K562 (cell line): Measurements from ENCODE around the gene HOXA7. TPM values are rescaled to one million over a fixed set of nuclear protein-coding genes. Genes with fewer than 3 reads are reported as not detected.

Experiments
- ATAC-seq: fragments of 200-7000 bp; cut with Tn5 transposase; 3 replicates; pipeline ENCODE4 v1.9.1; 2020; ENCODE audit warnings: moderate library complexity
- BruUV-seq: library from RNA; stranded (reverse); fragments of 400-500 nt; replicated peaks from 2 replicates; lab custom pipeline; 2021; lab: Mats Ljungman, UMichigan
- CTCF ChIA-PET: fragments of 300-600 bp; formaldehyde crosslinking; extraction: SDS; loops from one replicate; lab custom pipeline; 2021; ENCODE audit warnings: low intra/inter-chr PET ratio; lab: Yijun Ruan, JAX
- POLR2A ChIA-PET: fragments of 300-600, 350-650 bp; sonication (Branson Sonifier 250); formaldehyde crosslinking; extraction: SDS; loops from one replicate; lab custom pipeline; 2021; ENCODE audit warnings: antibody characterized with exemption, inconsistent platforms; lab: Yijun Ruan, JAX
- DNase-seq, 4 experiments: peaks; one replicate each; pipeline versions ENCODE4 v3.0.0 to v3.0.0-alpha.2; 2011 to 2018; ENCODE audit warnings: low spot score in 3 of 4, mixed read lengths in 3 of 4; ENCODE audit errors: extremely low read depth in 1 of 4
- FAIRE-seq: peaks from 2 replicates; lab custom pipeline; 2011; peaks lifted over from hg19 to GRCh38; lab: Jason Lieb, UNC
- H2AFZ ChIP-seq: 2 replicates; pipeline ENCODE4 v1.6.0; 2011; ENCODE audit warnings: low read depth, low read length, control low read depth, inconsistent platforms
- H3K27ac ChIP-seq: fragments of 200-600 bp; 3 replicates; pipeline ENCODE4 v1.8.0; 2011; ENCODE audit warnings: low read depth, mild to moderate bottlenecking, control low read depth, inconsistent platforms, low read length, moderate library complexity, mixed read lengths; ENCODE audit errors: extremely low read depth
- H3K27me3 ChIP-seq, 2 experiments: fragments of 300-600 bp in 1 of 2; 2 replicates in 1 of 2; 3 replicates in 1 of 2; pipeline versions ENCODE4 v1.6.0 to v1.8.0; 2011; ENCODE audit warnings: inconsistent platforms in 2 of 2, low read length in 2 of 2, mild to moderate bottlenecking in 1 of 2, mixed read lengths in 1 of 2, moderate library complexity in 1 of 2; ENCODE audit not compliant: control insufficient read depth in 2 of 2, insufficient read depth in 2 of 2
- H3K36me3 ChIP-seq: fragments of 300-600 bp; 3 replicates; pipeline ENCODE4 v1.8.0; 2011; ENCODE audit warnings: mild to moderate bottlenecking, low read length, inconsistent platforms; ENCODE audit not compliant: control insufficient read depth, insufficient read depth
- H3K4me1 ChIP-seq, 2 experiments: fragments of 200-600 bp in 1 of 2; replicated peaks in 1 of 2; 2 replicates in 1 of 2; 3 replicates in 1 of 2; pipeline versions ENCODE4 v1.5.1 to v1.8.0; 2011; ENCODE audit warnings: inconsistent platforms in 2 of 2, low read length in 2 of 2, mild to moderate bottlenecking in 1 of 2, mixed read lengths in 1 of 2, moderate library complexity in 1 of 2; ENCODE audit not compliant: control insufficient read depth in 2 of 2, insufficient read depth in 2 of 2
- H3K4me2 ChIP-seq: 2 replicates; pipeline ENCODE4 v1.6.1; 2011; ENCODE audit warnings: low read length, control low read depth, inconsistent platforms, mixed read lengths; ENCODE audit not compliant: insufficient read depth
- H3K4me3 ChIP-seq: fragments of 200-600 bp; sonication (generic), shearing (Covaris generic); 2 replicates; pipeline ENCODE4 v1.5.1; 2016; ENCODE audit warnings: control low read depth, inconsistent platforms
- H3K79me2 ChIP-seq: fragments of 200-600 bp; 3 replicates; pipeline ENCODE4 v1.8.0; 2011; ENCODE audit warnings: low read length, inconsistent platforms; ENCODE audit not compliant: control insufficient read depth, insufficient read depth
- H3K9ac ChIP-seq, 2 experiments: 2 replicates each; pipeline versions ENCODE4 v1.6.0 to v1.6.1; 2011; ENCODE audit warnings: low read depth in 2 of 2, low read length in 2 of 2, control low read depth in 1 of 2, inconsistent platforms in 1 of 2, mild to moderate bottlenecking in 1 of 2, mixed read lengths in 1 of 2; ENCODE audit not compliant: insufficient read depth in 1 of 2
- H3K9me1 ChIP-seq: one replicate; pipeline ENCODE4 v1.6.0; 2011; ENCODE audit warnings: inconsistent platforms, mild to moderate bottlenecking, low read length, moderate library complexity; ENCODE audit not compliant: control insufficient read depth, insufficient read depth
- H3K9me3 ChIP-seq: replicated peaks from 2 replicates; pipeline ENCODE4 v1.5.1; 2011; ENCODE audit warnings: low read depth, low read length, inconsistent platforms; ENCODE audit not compliant: control insufficient read depth, insufficient read depth
- H4K20me1 ChIP-seq: replicated peaks from 2 replicates; pipeline ENCODE4 v1.6.1; 2011; ENCODE audit warnings: low read length, inconsistent platforms, mixed read lengths; ENCODE audit not compliant: control insufficient read depth, insufficient read depth
- CBFA2T2 ChIP-seq: fragments of 450-650 bp; conservative IDR thresholded peaks from 2 replicates; pipeline ENCODE4 v1.6.1; 2017; ENCODE audit warnings: mild to moderate bottlenecking
- CEBPZ ChIP-seq: fragments of 150-350 bp; IDR thresholded peaks from 2 replicates; pipeline ENCODE4 v1.6.1; 2014; ENCODE audit warnings: low read depth, mild to moderate bottlenecking, low read length, borderline replicate concordance
- DIDO1 ChIP-seq: fragments of 450-650 bp; IDR thresholded peaks from 2 replicates; pipeline ENCODE4 v1.6.1; 2016; ENCODE audit warnings: low read depth, missing biosample characterization, missing genetic modification characterization
- EGR1 ChIP-seq: fragments of 450-650 bp; conservative IDR thresholded peaks from 2 replicates; pipeline ENCODE4 v1.6.1; 2017; ENCODE audit warnings: mild to moderate bottlenecking
- FIP1L1 ChIP-seq: fragments of 200-400 bp; formaldehyde crosslinking; IDR thresholded peaks from 2 replicates; pipeline ENCODE4 v1.6.1; 2018; ENCODE audit warnings: mild to moderate bottlenecking, low read depth, low read length; ENCODE audit not compliant: poor library complexity, severe bottlenecking
- HDAC3 ChIP-seq: fragments of 450-650 bp; IDR thresholded peaks from 2 replicates; pipeline ENCODE4 v1.6.1; 2018; ENCODE audit warnings: borderline replicate concordance, mild to moderate bottlenecking, moderate library complexity; ENCODE audit not compliant: partially characterized antibody
- RAD51 ChIP-seq: fragments of 450-650 bp; IDR thresholded peaks from 2 replicates; pipeline ENCODE4 v1.7.1; 2016; ENCODE audit warnings: low read depth, mild to moderate bottlenecking, borderline replicate concordance
- TEAD1 ChIP-seq, 2 experiments: fragments of 450-650 bp in 1 of 2; sonication (generic) in 1 of 2; formaldehyde crosslinking; IDR thresholded peaks; 2 replicates each; pipeline versions ENCODE4 v1.4.0 to v1.8.0; 2020 to 2022; ENCODE audit warnings: mild to moderate bottlenecking in 2 of 2, missing genetic modification reagents in 1 of 2
- ZNF124 ChIP-seq: sonication (generic); formaldehyde crosslinking; IDR thresholded peaks from 2 replicates; pipeline ENCODE4 v1.8.1; 2022; ENCODE audit warnings: missing genetic modification reagents
- ZNF41 ChIP-seq: fragments of 250-450 bp; sonication (Bioruptor Pico); conservative IDR thresholded peaks from 2 replicates; pipeline ENCODE4 v1.4.0; 2020; ENCODE audit warnings: mild to moderate bottlenecking
- ZSCAN29 ChIP-seq: fragments of 450-650 bp; IDR thresholded peaks from 2 replicates; pipeline ENCODE4 v1.6.1; 2017
- WGBS: fragments of 100-300 bp; shearing (Covaris generic); methylation state at CpG from one replicate; pipeline ENCODE4 v1.1.6; 2016; ENCODE audit warnings: low coverage, mixed read lengths; ENCODE audit not compliant: insufficient coverage; ENCODE audit errors: missing lambda C conversion rate; 5-methylcytosine and 5-hydroxymethylcytosine counted together
- in situ Hi-C: fragments of 300-500 bp; cut with MboI; formaldehyde crosslinking; loops from 4 replicates; pipeline ENCODE4 v1.15.0; 2018; ENCODE audit warnings: inconsistent platforms, mixed read lengths
- intact Hi-C: fragments of 100-400 bp; cut with micrococcal nuclease; formaldehyde crosslinking; loops from 2 replicates; pipeline ENCODE4 v1.14.2; 2022
- polyA plus RNA-seq, 8 experiments: library from polyadenylated mRNA; depleted of rRNA in 4 of 8; stranded (reverse) in 5 of 8; unstranded in 3 of 8; fragments of >200 nt; fragmentation: Nextera tagmentation in 2 of 8; fragmentation: Illumina TruSeq in 1 of 8; extraction: Ambion mirVana in 2 of 8; extraction: Trizol in 1 of 8; gene quantifications; 2 replicates each; pipeline versions ENCODE4 v1.2.1 to v1.2.3, GENCODE V29; 2011 to 2014; ENCODE audit warnings: inconsistent platforms in 1 of 8, missing spikeins in 1 of 8
- total RNA-seq, 7 experiments: library from RNA; depleted of rRNA in 6 of 7; stranded (reverse); fragments of >200 nt in 6 of 7; fragmentation: Illumina TruSeq in 2 of 7; extraction: Trizol in 2 of 7; gene quantifications; 2 replicates each; pipeline versions ENCODE4 v1.2.1 to v1.2.3, GENCODE V29; 2011 to 2021; ENCODE audit warnings: low replicate concordance in 1 of 7

The HOXA7 gene
- total and polyA plus RNA-seq, 9 of the 15 experiments (the other 6 are each of a cell fraction or from before 2014, with no cell fraction given): not detected

- TF ChIP-seq CEBPZ (no peak), TEAD1 (CRISPR knock-in tag; IDR thresholded peaks at IDR 0.05) (no peak), ZNF41 (CRISPR knock-in tag) (no peak)
Measured at GRCh38 chr7:27138472-27138871, 18.0 kb downstream of the HOXA7 start (continued).

DNA sequence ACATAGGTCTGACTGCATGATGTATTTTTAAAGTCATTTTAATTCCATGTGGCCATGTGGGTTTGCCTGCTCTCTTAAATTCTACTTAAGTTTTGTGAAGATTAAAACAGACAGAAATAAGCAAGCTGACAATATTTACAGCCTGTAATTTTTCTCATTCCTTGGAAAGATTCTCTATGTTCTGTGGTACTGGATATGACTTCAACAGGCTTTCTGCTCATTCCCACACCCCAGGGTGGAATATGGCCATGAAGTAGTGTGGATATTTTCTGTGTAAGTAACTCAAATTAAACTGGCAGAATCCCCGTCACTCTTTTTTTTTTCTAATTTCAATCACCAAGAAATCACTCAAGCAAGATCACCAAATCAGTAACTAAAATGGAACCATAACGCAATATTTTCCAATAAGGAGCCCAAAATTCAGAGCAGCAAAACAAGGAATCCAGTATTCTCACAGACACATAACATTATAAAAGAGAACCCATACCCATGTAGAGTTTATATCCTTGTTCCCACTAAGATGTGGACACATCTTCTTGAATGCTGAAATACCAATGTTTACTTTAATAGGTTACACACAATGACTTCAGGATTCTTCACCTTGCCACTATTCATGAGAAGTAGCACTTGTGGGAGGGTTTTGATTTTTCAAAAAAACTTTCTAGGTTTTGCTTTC is 18.7 kb downstream of the HOXA7 start:
- Histone ChIP-seq H3K9me1 (no peaks in the 10 kb centered on the region), H3K4me3 (no peak overlapping the region), H4K20me1 (no peaks in the 10 kb centered on the region), H3K27ac (no peak overlapping the region), H3K9me3 (no peaks in the 10 kb centered on the region), H2AFZ (no peak overlapping the region), H3K4me2 (no peak overlapping the region), H3K79me2 (no peaks in the 10 kb centered on the region), H3K36me3 (no peaks in the 10 kb centered on the region), H3K9ac (no peak overlapping the region), H3K27me3 (peaks cover 38 to 54% of the 10 kb centered on the region in 2 experiments), H3K4me1 (peaks cover 6 to 7% of the 10 kb centered on the region in 2 experiments; a peak in 2 of 5 replicates)
- in situ Hi-C loops: no loop called here
- WGBS: 0% methylated on average over 2 of the region's 2 CpGs
- ATAC-seq (no peak), FAIRE-seq (no peak), DNase-seq (no peak)
- CTCF ChIA-PET: no interaction called here
- BruUV-seq: no TSS peak
- intact Hi-C loops: no loop called here
- POLR2A ChIA-PET: no interaction called here
- TF ChIP-seq ZSCAN29: no peak
- no peak for TF ChIP-seq CEBPZ
- TF ChIP-seq HDAC3: no peak
- TF ChIP-seq RAD51: no peak
- TF ChIP-seq DIDO1 (tag): no peak
- no peak for TF ChIP-seq EGR1
- TF ChIP-seq CBFA2T2: no peak
- TF ChIP-seq FIP1L1: no peak
- no peak for TF ChIP-seq ZNF124
